NCI-H1436 treated with DMSO at 0.1 percent for 48 hours (cell line): ENCODE data around the gene NAV2.
"Not testable (repeated sequence)": the region's sequence is repeated elsewhere in the genome, so short reads cannot be mapped to it uniquely, and the experiment has no call there.

ENCODE experiments used
- DNase-seq: peaks from one replicate; lab custom pipeline; 2025; lab: John Stamatoyannopoulos, UW

NAV2 gene

DNA sequence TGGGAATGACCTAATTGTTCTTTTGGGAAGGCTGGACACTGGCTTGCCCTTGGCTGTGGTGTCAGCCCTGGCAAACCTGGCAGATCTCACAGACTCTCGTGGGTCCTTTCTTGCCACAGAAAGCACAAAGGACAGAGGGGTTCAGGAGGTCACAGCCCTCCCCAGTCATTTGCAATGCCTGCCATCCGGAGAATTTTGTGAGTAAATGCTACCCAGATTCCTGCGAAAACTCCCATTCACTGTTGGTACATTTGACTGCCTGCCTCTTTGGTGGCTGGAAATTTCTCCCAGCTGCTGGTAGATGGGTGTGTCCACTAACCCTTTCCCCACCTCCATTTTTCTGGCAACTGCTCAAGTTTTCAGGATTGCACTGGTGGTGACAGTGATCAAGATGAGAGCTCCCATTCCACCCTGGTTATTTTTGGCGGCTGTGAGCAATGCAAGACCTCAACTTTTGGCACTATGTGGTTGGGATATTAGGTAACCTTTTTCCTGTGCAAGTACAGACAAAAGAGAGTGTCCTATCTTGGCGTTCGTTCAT, 155.7 kb downstream of the NAV2 start:
- no peak for DNase-seq

DNA sequence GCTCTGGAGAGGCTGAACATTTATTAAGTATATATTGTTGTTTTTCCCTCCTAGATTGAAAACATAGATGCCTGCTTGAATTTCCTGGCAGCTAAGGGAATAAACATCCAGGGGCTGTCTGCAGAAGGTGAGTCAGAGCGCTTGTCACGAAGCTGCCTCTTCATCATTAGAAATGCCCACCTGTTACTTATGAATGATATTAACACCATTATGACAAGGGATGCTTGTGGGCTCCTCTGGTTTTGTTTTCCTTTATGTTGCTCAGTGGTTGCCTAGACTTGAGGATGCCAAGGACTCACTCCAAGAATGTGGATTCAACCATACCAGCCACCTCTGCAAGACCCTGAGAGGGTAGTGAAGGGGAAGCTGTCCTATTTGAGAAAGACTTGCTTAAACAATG, 156.2 kb downstream of the NAV2 start:
- no peak for DNase-seq

DNA sequence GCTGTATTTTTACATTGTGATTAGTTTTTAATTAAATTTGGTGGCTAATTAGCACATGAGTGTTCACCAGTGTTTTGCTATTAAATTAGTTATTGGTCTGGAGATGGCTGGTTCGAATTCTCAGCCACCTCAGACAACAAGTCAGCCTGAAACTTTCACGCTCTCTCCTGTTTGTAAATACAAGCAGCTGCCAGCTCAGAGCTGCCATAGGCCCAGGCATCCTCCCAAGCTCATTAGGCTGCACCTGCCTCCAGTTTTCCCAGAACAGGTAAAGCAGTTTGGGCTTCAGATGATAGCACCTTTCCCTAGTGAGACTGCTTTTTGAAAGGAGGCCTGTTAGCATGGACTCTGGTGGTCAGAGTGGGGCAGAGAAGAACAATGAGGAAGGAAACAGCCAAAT, 156.8 kb downstream of the NAV2 start:
- DNase-seq: no peak

DNA sequence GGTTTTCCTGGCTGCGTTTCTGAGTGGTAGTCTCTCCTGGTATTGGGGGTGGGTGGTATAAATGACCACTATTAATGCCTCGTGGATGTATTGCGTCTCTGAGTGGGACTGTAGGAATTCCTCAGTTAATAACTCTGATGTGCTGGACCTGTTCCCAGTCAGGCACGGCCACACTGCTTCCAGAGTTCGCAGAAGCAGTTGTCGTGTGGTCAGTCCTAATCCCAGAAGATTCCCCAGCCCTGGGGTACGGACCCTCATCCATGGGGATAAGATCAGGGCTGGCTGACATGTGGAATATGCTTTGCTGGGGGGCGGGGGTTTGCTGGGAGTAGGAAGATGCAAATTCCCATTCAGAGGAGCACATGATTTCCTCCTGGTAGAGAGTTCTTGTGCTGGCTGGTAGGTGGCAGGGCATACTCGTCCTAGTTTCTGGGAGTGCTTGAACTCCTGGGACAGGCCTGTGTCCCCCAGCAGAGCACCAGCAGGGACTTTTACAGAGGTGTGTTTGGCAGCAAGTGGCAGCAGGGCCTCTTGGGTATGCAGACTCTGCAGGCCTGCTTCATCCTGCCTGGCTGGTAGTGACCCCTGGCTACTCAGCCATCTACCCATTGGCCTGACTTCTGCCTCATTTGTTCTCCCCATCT, 157.4 kb downstream of the NAV2 start:
- no peak for DNase-seq

DNA sequence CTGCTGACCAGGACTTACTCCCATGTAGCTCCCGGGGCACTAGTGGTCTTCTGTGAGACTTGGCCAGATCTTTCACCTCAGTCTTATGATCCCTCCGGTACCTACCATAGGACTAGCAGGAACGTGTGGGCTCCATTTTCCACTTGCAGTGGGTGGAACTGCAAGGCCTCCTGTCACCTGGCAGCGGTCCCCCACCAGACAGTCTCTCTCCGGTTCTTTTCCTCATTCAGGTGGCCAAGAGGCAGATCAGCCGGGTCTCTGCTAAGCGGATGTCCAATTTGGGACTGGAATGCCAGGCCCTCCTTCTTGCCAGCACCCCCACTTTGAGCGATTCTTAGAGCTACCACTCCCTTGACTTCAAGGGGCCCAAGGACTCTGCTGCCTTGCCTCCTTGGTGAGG, 158.9 kb downstream of the NAV2 start:
- no peak for DNase-seq

GRCh38 chr11:19872512-19873145, 160.0 kb downstream of the NAV2 start:
- peak; percentile 41 for DNase-seq

DNA sequence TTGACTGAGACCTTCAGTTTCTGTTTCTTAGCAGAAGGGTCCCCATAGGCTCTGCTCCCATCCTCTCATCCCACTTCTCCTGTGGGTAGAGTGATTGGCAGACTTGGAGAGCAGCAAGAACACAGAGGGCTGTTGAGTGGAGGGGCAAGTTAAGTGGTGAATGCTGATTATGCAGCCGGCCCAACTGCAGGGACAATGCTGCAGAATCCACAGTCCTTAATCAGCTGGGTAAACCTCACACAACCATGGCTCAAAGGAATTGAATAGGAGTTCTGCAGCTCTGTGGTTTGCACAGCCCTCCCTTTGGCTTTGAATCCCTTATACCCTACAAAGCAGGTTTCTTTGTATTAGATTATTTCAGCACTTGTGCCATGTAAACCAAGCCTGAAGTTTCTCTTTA, 161.1 kb downstream of the NAV2 start:
- DNase-seq: no peak

- DNase-seq: no peak
These were observed 161.6 kb downstream of the NAV2 start for GRCh38 chr11:19874266-19874665.

- DNase-seq: no peak
These were observed 164.1 kb downstream of the NAV2 start for GRCh38 chr11:19876750-19877149.

DNA sequence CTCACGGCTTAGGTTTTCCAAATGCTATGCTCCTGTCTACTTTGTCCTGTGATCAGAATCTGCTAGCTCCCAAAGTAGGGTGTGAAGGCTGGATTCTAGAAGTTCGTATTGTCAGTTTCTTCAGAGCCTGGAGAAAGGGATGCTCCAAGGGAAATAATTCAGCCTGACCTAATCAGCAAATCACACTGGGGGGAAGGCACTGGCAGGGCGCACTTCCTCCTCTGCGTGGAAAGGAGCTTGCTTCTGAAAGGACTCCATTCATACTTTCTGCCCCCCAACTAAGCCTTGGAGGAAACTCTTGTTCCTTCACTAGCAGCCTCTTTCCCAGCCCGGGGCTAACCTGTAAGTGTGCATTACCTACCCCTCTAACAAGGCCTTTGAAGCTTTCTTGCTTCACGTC, 165.9 kb downstream of the NAV2 start:
- no peak for DNase-seq

DNA sequence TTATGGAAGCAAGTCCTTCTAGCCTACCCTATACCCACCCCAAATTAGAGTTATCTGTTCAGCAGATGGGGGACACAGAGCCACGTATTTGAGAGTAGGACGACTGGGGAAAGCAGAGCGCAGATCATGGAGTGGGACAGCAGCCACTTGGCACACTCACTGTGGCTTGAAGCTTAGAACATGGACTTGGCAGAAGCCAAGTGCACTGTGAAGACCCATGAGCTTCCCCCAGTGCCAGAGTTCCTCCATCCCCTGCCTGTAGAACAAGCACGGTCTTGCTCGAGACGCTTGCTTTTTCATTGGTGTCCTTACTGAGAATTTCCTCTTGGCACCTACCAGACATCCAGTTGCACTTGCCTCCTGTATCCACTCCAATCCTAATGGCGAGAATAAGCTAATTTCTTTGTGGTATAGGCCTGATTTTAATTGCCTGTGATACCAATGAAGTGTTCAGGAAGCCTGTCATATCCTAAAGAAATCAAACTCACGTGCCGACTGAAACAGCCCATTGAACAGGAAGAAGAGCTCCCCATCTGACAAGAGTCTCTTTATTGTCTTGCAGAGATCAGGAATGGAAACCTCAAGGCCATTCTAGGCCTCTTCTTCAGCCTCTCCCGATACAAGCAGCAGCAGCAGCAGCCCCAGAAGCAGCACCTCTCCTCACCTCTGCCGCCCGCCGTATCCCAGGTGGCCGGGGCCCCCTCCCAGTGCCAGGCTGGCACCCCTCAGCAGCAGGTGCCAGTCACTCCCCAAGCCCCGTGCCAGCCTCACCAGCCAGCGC, 166.9 kb downstream of the NAV2 start:
- DNase-seq: no peak

DNA sequence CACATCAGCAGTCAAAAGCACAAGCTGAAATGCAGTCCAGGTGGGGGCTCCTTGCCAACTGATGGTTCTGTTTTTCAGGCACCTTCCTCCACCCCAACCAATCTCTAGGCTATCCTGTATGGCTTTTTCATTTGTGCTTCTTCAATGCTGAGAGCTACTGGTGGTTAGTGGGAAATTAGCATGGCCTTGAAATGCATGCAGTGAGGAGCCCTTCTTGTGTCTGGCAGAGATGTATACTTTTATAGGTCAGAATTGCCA, 167.4 kb downstream of the NAV2 start:
- DNase-seq: no peak

- DNase-seq: no peak
These were observed 168.5 kb downstream of the NAV2 start for GRCh38 chr11:19881177-19881576.

DNA sequence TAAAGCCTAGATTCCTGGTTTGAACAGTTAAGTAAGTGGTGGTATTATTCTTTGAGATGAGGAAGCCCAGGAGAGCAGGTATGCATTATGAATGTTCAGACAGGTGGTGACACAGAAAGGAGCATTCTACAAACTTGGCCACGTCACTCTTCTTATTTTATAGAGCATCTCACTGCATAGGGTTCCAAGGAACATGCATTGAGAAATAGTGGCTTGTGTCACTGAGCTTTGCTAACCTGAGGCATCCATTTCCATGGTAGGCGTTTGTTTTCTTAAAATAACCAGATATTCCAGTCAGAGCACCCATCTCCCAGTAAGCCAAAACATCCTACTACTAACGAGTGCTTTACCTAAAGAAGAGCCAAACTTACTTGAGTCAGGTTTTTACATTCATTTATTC, 169.7 kb downstream of the NAV2 start:
- no peak for DNase-seq

- DNase-seq: no peak
These were observed 173.9 kb downstream of the NAV2 start for GRCh38 chr11:19886498-19886897.

- DNase-seq: no peak
These were observed 175.2 kb downstream of the NAV2 start for GRCh38 chr11:19887842-19888241.

DNA sequence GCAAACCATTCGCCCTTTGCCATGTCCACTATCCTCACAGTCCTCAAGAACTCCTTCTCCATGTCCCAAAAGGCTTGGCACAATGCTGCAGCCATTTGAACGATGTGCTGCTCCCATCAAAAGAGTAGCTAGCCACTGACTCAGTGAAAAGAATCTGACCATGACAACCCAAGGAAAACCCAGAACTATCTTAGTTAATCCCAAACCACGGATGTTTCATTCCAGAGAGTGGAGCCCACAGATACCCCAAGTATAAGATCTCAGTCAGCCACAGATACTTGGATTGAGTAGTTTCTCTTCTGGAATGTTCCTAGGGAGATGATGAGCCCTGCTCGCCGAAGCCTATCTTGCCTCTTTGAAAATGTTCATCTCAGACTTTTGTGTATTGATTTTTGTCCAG, 176.9 kb downstream of the NAV2 start:
- DNase-seq: no peak

- DNase-seq: no peak
These were observed 177.7 kb downstream of the NAV2 start for GRCh38 chr11:19890308-19890707.

DNA sequence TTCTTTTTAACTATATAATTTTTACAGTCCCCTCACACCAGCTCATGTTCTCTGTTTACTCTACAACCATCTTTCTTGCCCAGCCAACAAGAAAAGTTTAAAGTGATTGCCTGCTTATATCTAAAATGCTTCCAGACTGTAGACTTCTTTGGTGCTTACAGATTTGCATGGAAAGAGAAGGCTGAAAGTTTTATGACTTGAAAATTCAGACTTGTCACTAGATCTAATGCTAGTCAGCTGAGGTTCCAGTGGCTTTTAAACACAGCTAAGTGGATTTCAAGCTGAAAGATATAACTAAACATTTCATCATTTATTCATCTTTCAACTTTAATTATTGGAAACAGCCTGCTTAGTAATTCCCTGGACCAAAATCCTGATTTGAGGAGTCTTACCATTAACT, 178.4 kb downstream of the NAV2 start:
- DNase-seq: no peak

GRCh38 chr11:19892387-19892786, 179.8 kb downstream of the NAV2 start:
- DNase-seq: no peak

DNA sequence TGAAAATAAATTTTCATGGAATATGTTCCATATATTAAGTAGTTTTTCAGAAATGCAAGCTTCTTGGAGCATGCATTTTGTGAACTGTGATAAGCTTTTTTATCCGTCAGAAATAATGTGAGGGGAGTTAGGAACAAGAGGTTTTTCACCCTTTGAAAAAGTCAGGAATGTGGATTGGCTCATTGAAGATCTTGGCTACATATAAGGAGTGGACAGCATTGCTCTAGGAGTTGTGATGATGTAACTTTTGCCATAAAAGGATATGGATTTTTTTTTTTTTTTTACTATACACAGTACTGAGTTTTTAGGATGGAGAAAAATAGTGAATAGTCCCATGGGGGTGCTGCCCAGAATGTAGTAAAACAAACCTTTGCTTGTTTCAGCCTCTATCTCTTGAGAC, 180.2 kb downstream of the NAV2 start:
- DNase-seq: no peak

GRCh38 chr11:19894404-19894803, 181.8 kb downstream of the NAV2 start:
- DNase-seq: no peak

DNA sequence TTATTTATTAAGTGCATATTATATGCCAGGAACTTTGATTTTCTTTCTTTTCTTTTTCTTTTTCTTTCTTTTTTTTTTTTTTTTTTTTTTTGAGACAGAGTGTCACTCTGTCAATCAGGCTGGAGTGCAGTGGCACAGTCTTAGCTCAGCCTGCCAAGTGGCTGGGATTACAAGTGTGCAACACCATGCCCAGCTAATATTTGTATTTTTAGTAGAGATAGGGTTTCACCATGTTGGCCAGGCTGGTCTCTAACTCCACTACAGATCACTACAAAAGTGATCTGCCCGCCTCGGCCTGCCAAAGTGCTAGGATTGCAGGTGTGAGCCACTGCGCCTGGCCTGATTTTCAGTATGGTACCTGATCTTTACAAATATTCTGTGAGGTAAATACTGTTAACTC, 182.4 kb downstream of the NAV2 start:
- DNase-seq: not testable (repeated sequence)
